GM21737 (cell line): Measurements from ENCODE around the gene MICAL3.

Experiments
- ATAC-seq: cut with Tn5 transposase; IDR thresholded peaks from one replicate; pipeline ENCODE4 v1.9.1; 2021; ENCODE audit warnings: mild to moderate bottlenecking, moderate library complexity; ENCODE audit not compliant: unreplicated experiment

MICAL3 gene

GRCh38 chr22:17827466-17827865 lies 196.9 kb downstream of the MICAL3 start:
- no peak for ATAC-seq

- ATAC-seq = no peak
Observed at GRCh38 chr22:17825876-17826550, 198.3 kb downstream of the MICAL3 start.

GRCh38 chr22:17824457-17824856 lies 199.9 kb downstream of the MICAL3 start:
- no peak for ATAC-seq

GRCh38 chr22:17823964-17824363 lies 200.4 kb downstream of the MICAL3 start:
- ATAC-seq = no peak

GRCh38 chr22:17823226-17823625 lies 201.1 kb downstream of the MICAL3 start:
- no peak for ATAC-seq

- no peak for ATAC-seq
Observed at GRCh38 chr22:17822087-17822486, 202.3 kb downstream of the MICAL3 start.

GRCh38 chr22:17820879-17821439 lies 203.4 kb downstream of the MICAL3 start:
- no peak for ATAC-seq

GRCh38 chr22:17818649-17819048 lies 205.7 kb downstream of the MICAL3 start:
- ATAC-seq = no peak

GRCh38 chr22:17818180-17818579 lies 206.2 kb downstream of the MICAL3 start:
- no peak for ATAC-seq

GRCh38 chr22:17817511-17818065 lies 206.8 kb downstream of the MICAL3 start:
- no peak for ATAC-seq

GRCh38 chr22:17817079-17817478 lies 207.3 kb downstream of the MICAL3 start:
- ATAC-seq = no peak

- no peak for ATAC-seq
Observed at GRCh38 chr22:17816649-17817048, 207.7 kb downstream of the MICAL3 start.

GRCh38 chr22:17815703-17816254 lies 208.6 kb downstream of the MICAL3 start:
- no peak for ATAC-seq

GRCh38 chr22:17814830-17815229 lies 209.5 kb downstream of the MICAL3 start:
- ATAC-seq = no peak

- ATAC-seq = no peak
Observed at GRCh38 chr22:17814084-17814483, 210.3 kb downstream of the MICAL3 start.

- ATAC-seq = no peak
Observed at GRCh38 chr22:17811119-17811518, 213.2 kb downstream of the MICAL3 start.

- ATAC-seq = no peak
Observed at GRCh38 chr22:17810570-17811116, 213.7 kb downstream of the MICAL3 start.

- ATAC-seq = no peak
Observed at GRCh38 chr22:17808693-17809403, 215.5 kb downstream of the MICAL3 start.

GRCh38 chr22:17807578-17808410 lies 216.6 kb downstream of the MICAL3 start:
- no peak for ATAC-seq

- no peak for ATAC-seq
Observed at GRCh38 chr22:17807086-17807485, 217.3 kb downstream of the MICAL3 start.
